ENCODE measurements around the gene MBD5.

The MBD5 gene

GRCh38 chr2:148207111-148207510 is 186.2 kb downstream of the MBD5 start:
- Histone ChIP-seq H3K9ac (no peak overlapping the region), H3K4me1 (no peaks in the 10 kb centered on the region), H3K27ac (no peak overlapping the region), H3K9me3 (ENCODE audit: control insufficient read depth, low read length) (no peaks in the 10 kb centered on the region), H3K36me3 (ENCODE audit: control insufficient read depth, insufficient read depth, low read length) (no peaks in the 10 kb centered on the region), H3K4me2 (ENCODE audit: low read length) (no peak overlapping the region), H3K4me3 (ENCODE audit: low read depth, low read length) (no peak overlapping the region), H3K79me2 (no peaks in the 10 kb centered on the region), H2AFZ (no peak overlapping the region), H3K27me3 (ENCODE audit: control insufficient read depth, insufficient read depth, low read length) (no peaks in the 10 kb centered on the region)
- TF ChIP-seq CTCF (IDR thresholded peaks at IDR 0.05) = no peak

- Histone ChIP-seq H3K79me2 (no peaks in the 10 kb centered on the region), H3K4me1 (no peaks in the 10 kb centered on the region), H3K4me3 (ENCODE audit: low read depth, low read length) (no peak overlapping the region), H3K27me3 (ENCODE audit: control insufficient read depth, insufficient read depth, low read length) (no peaks in the 10 kb centered on the region), H3K9me3 (ENCODE audit: control insufficient read depth, low read length) (no peaks in the 10 kb centered on the region), H3K36me3 (ENCODE audit: control insufficient read depth, insufficient read depth, low read length) (no peaks in the 10 kb centered on the region), H3K4me2 (ENCODE audit: low read length) (no peak overlapping the region), H3K27ac (no peak overlapping the region), H3K9ac (no peak overlapping the region), H2AFZ (no peak overlapping the region)
- no peak for TF ChIP-seq CTCF (IDR thresholded peaks at IDR 0.05)
Measured at GRCh38 chr2:148209603-148210002, 188.7 kb downstream of the MBD5 start.

- H3K36me3 ChIP-seq (ENCODE audit: control insufficient read depth, insufficient read depth, low read length) = no peaks in the 10 kb centered on the region
- H2AFZ ChIP-seq = no peak overlapping the region
- no peaks in the 10 kb centered on the region for H3K27me3 ChIP-seq (ENCODE audit: control insufficient read depth, insufficient read depth, low read length)
- H3K4me1 ChIP-seq = no peaks in the 10 kb centered on the region
- H3K79me2 ChIP-seq = no peaks in the 10 kb centered on the region
- H3K9ac ChIP-seq = no peak overlapping the region
- no peak for TF ChIP-seq CTCF (IDR thresholded peaks at IDR 0.05)
- H3K4me3 ChIP-seq (ENCODE audit: low read depth, low read length) = no peak overlapping the region
- H3K27ac ChIP-seq = no peak overlapping the region
- no peak overlapping the region for H3K4me2 ChIP-seq (ENCODE audit: low read length)
- no peaks in the 10 kb centered on the region for H3K9me3 ChIP-seq (ENCODE audit: control insufficient read depth, low read length)
Measured at GRCh38 chr2:148218326-148219075, 197.6 kb downstream of the MBD5 start.

- H3K79me2 ChIP-seq = peaks cover 3% of the 10 kb centered on the region
- TF ChIP-seq CTCF (IDR thresholded peaks at IDR 0.05) = no peak
- no peak overlapping the region for H3K4me3 ChIP-seq (ENCODE audit: low read depth, low read length)
- no peak overlapping the region for H2AFZ ChIP-seq
- H3K27ac ChIP-seq = no peak overlapping the region
- no peaks in the 10 kb centered on the region for H3K36me3 ChIP-seq (ENCODE audit: control insufficient read depth, insufficient read depth, low read length)
- no peak overlapping the region for H3K4me2 ChIP-seq (ENCODE audit: low read length)
- H3K4me1 ChIP-seq = no peaks in the 10 kb centered on the region
- no peaks in the 10 kb centered on the region for H3K27me3 ChIP-seq (ENCODE audit: control insufficient read depth, insufficient read depth, low read length)
- no peaks in the 10 kb centered on the region for H3K9me3 ChIP-seq (ENCODE audit: control insufficient read depth, low read length)
- no peak overlapping the region for H3K9ac ChIP-seq
Measured at GRCh38 chr2:148221166-148221565, 200.3 kb downstream of the MBD5 start.

GRCh38 chr2:148221926-148222325 is 201.0 kb downstream of the MBD5 start:
- no peak overlapping the region for H3K4me3 ChIP-seq (ENCODE audit: low read depth, low read length)
- TF ChIP-seq CTCF (IDR thresholded peaks at IDR 0.05) = no peak
- no peak overlapping the region for H2AFZ ChIP-seq
- H3K27me3 ChIP-seq (ENCODE audit: control insufficient read depth, insufficient read depth, low read length) = no peaks in the 10 kb centered on the region
- no peak overlapping the region for H3K27ac ChIP-seq
- H3K4me1 ChIP-seq = no peaks in the 10 kb centered on the region
- no peak overlapping the region for H3K4me2 ChIP-seq (ENCODE audit: low read length)
- H3K36me3 ChIP-seq (ENCODE audit: control insufficient read depth, insufficient read depth, low read length) = no peaks in the 10 kb centered on the region
- no peak overlapping the region for H3K9ac ChIP-seq
- H3K79me2 ChIP-seq = peaks cover 3% of the 10 kb centered on the region
- no peaks in the 10 kb centered on the region for H3K9me3 ChIP-seq (ENCODE audit: control insufficient read depth, low read length)
